ENCODE measurements around the gene PAQR5.

The PAQR5 gene

GRCh38 chr15:69394556-69395282 is 96.0 kb downstream of the PAQR5 start:
- DNase-seq: peak; percentile 50

- no peak for DNase-seq
Observed at GRCh38 chr15:69395460-69395859, 96.7 kb downstream of the PAQR5 start.

- DNase-seq: no peak
Observed at GRCh38 chr15:69395991-69396390, 97.3 kb downstream of the PAQR5 start.

- DNase-seq: no peak
Observed at GRCh38 chr15:69398491-69398891, 99.8 kb downstream of the PAQR5 start.

GRCh38 chr15:69400850-69401249 is 102.1 kb downstream of the PAQR5 start:
- no peak for DNase-seq

- no peak for DNase-seq
Observed at GRCh38 chr15:69402816-69403215, 104.1 kb downstream of the PAQR5 start.

GRCh38 chr15:69403594-69403993 is 104.9 kb downstream of the PAQR5 start:
- no peak for DNase-seq

- DNase-seq: no peak
Observed at GRCh38 chr15:69405110-69405509, 106.4 kb downstream of the PAQR5 start.

GRCh38 chr15:69407719-69408400 is 109.1 kb downstream of the PAQR5 start:
- DNase-seq: no peak

- DNase-seq: no peak
Observed at GRCh38 chr15:69408841-69409240, 110.1 kb downstream of the PAQR5 start.

GRCh38 chr15:69410248-69410874 is 111.6 kb downstream of the PAQR5 start:
- DNase-seq: peak; percentile 54

GRCh38 chr15:69412274-69412673 is 113.6 kb downstream of the PAQR5 start:
- DNase-seq: no peak

- no peak for DNase-seq
Observed at GRCh38 chr15:69412701-69413100, 114.0 kb downstream of the PAQR5 start.

- peak; percentile 85 for DNase-seq
Observed at GRCh38 chr15:69413822-69414700, 115.3 kb downstream of the PAQR5 start, which contains the start of gene KIF23. Gene KIF23 (plus strand): TSS chr15:69414349. CDS start chr15:69414466, 117 bp downstream.

- peak; percentile 85 for DNase-seq
Observed at GRCh38 chr15:69414701-69415167, 116.0 kb downstream of the PAQR5 start.

GRCh38 chr15:69415381-69415780 is 116.7 kb downstream of the PAQR5 start:
- no peak for DNase-seq

GRCh38 chr15:69417581-69417980 is 118.9 kb downstream of the PAQR5 start:
- DNase-seq: no peak

- no peak for DNase-seq
Observed at GRCh38 chr15:69421498-69421897, 122.8 kb downstream of the PAQR5 start.

- DNase-seq: no peak
Observed at GRCh38 chr15:69422336-69422895, 123.7 kb downstream of the PAQR5 start.

- DNase-seq: no peak
Observed at GRCh38 chr15:69424001-69424400, 125.3 kb downstream of the PAQR5 start.

- DNase-seq: no peak
Observed at GRCh38 chr15:69424748-69425413, 126.2 kb downstream of the PAQR5 start.

- no peak for DNase-seq
Observed at GRCh38 chr15:69433831-69434230, 135.1 kb downstream of the PAQR5 start.
